Amniotic stem cell (primary cell): ENCODE measurements around the gene RAPGEF2.
"Not testable (repeated sequence)": the region's sequence is repeated elsewhere in the genome, so short reads cannot be mapped to it uniquely, and the experiment has no call there.

ENCODE experiments used
- DNase-seq: peaks from one replicate; lab custom pipeline; 2025; lab: John Stamatoyannopoulos, UW

Gene RAPGEF2

GRCh38 chr4:159137176-159137575 is 34.3 kb downstream of the RAPGEF2 start:
- no peak for DNase-seq

GRCh38 chr4:159138436-159138835 is 35.6 kb downstream of the RAPGEF2 start:
- no peak for DNase-seq

GRCh38 chr4:159141193-159141592 is 38.3 kb downstream of the RAPGEF2 start:
- no peak for DNase-seq

- no peak for DNase-seq
Observed at GRCh38 chr4:159142241-159142640, 39.4 kb downstream of the RAPGEF2 start.

DNA sequence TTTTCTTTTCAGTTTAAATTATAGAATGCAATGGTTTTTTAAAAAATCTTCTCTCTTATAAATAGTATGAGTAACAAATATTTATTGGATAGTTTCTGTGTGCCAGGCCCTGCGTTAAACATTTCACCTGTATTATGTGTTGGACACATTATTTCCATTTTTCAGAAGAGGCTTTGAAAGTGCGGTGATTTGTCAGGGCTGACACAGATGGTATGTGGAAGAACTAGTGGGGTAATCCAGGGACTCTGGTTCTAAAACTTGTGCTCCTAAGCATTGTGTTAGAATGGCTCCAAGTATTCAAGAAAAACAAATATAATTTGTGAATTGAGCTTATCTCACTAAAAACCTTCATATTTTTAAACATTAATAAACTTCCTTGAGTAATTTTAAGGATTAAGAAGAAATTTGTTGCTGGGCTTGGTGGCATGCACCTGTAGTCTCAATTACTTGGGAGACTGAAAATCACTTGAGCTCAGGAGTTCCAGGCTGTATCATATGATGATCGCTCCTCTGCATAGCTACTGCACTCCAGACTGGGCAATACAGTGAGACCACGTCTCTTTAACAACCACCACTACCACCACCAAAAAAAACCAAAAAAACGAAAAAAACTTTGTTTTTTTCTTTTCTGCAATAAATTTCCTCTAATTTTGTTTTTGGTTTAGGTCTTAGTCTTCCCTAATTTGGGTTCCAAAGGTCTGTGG is 40.0 kb downstream of the RAPGEF2 start:
- DNase-seq, result no peak

GRCh38 chr4:159143687-159144086 is 40.8 kb downstream of the RAPGEF2 start:
- no peak for DNase-seq

DNA sequence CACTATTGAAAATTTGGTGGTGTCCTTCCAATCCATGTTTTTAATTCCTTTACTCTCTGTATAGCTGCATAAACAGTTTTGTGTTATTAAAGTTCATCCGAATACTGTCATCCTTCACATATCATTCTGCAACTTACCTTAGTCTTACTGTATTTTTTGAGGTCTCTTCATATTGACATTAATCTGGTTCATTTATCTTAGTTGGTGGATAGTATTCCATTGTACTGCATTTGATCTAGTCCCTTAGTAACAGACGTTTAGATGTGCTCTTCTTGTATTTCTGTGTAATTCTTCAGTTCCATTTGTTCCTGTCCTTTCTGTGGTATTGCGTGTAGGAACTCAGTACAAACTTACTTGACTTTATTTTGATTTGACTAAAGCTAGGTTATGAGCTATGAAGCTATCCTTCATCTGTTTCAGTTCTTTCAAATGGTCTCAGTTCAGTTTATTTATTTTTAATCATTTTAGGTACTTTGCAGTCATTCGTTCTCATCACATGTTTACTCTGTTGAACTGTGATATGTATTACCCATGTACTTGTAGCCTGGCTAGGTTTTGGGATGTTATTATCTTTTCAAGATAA is 41.3 kb downstream of the RAPGEF2 start:
- no peak for DNase-seq

- no peak for DNase-seq
Observed at GRCh38 chr4:159145318-159145991, 42.6 kb downstream of the RAPGEF2 start.

DNA sequence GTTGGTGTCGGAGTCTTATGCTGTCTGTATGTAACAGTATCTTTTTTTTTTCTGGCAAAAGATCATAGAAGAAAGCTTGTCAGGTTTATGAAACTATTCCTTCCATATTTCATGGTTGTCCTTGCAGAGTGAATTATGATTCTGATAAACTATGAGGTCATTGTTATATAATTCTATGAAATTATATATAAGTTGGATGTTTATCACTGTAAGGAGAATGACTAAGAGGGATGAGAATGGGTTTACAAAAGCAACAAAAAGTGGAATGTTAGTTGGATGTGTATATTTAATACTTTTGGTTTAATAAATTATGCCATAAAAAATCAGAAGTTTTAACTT is 43.1 kb downstream of the RAPGEF2 start:
- DNase-seq, result no peak

DNA sequence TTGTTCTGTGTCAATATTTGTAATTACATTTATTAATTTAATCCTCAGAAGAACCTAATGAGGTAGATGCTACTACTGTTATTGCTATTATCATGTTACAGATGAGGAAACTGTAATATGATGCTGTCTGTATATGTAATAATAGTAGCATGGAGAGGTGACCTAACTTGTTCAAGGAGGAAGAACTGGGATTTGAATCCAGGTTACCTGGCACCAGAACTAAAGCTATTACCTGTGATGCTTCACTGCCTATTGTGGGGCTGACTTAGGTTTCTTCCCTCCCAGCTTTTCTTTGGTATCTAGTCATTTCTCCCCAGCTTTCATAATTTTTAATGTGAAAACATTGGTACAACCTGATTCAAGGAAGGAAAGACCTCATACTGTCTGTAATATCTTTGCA is 43.6 kb downstream of the RAPGEF2 start:
- DNase-seq, result no peak

- no peak for DNase-seq
Observed at GRCh38 chr4:159148441-159148840, 45.6 kb downstream of the RAPGEF2 start.

DNA sequence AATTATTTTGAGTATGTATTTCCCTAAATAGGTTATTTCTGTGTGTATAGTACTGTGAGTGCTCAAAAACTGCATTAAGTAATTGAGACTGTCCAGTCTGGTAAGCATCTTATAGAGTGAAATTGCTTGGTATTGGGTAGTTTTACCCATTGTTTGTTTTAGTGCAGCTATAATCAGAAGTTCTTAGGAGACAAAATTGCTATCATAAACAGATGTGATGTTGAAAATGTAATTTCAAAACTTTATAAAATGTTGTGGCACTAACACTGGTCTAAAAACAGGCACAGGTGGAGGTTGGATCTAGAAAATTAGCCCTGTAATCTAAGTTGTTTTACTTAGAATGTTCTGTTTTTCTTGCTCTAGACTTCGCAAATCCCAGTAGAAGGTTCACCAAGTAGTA is 46.8 kb downstream of the RAPGEF2 start:
- no peak for DNase-seq

- no peak for DNase-seq
Observed at GRCh38 chr4:159150396-159150795, 47.5 kb downstream of the RAPGEF2 start.

- no peak for DNase-seq
Observed at GRCh38 chr4:159150821-159151390, 48.0 kb downstream of the RAPGEF2 start.

DNA sequence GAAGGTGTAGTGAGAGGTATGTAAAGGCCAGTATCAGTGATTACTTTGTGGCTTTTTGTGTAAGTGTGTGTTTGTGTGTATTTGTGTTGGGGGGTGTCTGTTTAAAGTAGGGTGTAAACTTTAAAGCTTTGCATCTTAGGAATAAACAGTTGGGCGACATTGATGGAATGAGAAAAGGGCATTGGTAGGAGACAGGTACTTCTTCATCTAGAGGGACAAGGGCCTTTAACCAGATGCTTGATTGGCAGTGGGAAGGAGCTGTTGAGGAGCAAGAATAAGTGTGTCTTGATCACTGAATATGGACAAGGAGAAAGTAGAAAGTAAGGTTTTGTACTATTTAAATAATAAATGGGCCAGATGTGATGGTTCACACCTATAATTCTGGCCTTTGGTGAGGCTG is 48.8 kb downstream of the RAPGEF2 start:
- no peak for DNase-seq

GRCh38 chr4:159152181-159152580 is 49.3 kb downstream of the RAPGEF2 start:
- DNase-seq, result no peak

DNA sequence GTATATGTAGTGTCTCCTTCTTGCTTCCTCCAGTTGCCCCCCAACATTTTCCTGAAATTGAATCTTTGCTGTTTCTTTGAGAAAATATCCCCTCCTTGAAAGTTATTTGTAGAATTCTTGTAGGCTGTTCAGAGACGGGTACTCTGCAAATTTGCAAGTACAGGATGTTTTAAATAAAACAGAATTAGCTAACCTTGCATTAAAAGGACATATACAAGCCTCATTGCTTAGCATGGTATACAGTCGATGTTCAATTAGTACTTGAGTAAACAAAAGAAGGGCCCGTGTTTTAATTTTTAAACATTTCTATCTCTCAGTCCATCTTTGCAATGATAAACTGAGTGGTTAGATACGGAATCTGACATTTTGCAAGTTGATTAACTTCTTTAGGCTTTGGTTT is 50.8 kb downstream of the RAPGEF2 start:
- no peak for DNase-seq

- no peak for DNase-seq
Observed at GRCh38 chr4:159155119-159155518, 52.2 kb downstream of the RAPGEF2 start.

DNA sequence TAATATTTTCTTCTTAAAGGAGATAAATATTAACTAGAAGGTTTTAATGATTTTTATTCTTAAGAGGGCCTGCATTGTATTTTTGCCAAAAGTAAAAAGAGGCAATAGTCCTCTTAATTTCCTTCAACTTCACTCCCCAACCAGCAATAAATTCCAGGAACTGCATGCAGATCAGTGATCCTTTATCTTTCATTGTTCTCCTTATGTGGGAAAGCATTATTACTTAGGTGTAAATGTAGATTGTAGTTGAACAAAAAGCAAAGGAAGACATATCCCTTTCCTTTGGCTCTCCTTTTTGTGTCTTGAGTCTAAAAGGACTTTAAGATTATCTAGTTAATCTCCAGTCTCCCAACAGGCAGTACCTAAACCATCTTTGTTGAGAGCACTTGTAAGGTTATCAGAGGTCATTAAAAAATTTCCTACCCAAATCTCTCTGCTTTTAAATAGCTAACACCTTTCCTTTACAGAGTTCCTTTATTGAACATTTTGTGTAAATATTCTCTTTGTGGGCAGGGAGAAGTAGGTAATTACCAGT is 55.3 kb downstream of the RAPGEF2 start:
- DNase-seq, result no peak

GRCh38 chr4:159158985-159159384 is 56.1 kb downstream of the RAPGEF2 start:
- no peak for DNase-seq

DNA sequence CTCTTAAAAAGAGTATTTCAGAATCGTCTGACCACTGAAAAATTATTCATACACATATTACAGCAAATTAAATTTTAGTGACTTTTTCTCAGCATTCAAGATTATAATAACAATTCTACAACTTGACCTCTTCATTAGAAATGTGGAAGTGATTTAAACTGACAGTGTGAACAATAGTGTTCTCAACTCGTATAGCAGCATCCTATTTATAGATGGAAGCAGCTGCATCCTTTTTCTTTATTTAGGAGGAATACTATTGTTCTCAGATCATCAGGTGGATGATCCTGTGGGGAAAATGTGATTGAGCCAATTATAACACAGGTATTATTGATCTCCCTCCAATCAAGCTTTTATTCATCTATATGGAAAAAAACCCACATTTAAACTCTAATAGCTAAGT is 56.7 kb downstream of the RAPGEF2 start:
- DNase-seq, result no peak

GRCh38 chr4:159160242-159160641 is 57.4 kb downstream of the RAPGEF2 start:
- no peak for DNase-seq

DNA sequence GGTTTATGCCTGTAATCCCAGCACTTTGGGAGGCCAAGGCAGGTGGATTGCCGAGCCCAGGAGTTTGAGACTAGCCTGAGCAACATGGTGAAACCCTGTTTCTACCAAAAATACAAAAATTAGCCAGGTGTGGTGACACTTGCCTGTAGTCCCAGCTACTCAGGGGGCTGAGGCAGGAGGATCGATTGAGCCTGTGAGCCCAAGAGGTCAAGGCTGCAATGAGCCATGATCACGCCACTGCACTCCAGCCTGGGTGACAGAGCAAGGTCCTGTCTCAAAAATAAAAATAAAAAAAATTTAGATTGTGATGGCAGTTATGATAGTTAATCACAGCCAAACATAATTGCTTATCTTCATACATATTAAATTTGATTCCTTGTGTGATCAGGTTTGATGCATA is 58.6 kb downstream of the RAPGEF2 start:
- DNase-seq, result not testable (repeated sequence)
